NT2/D1 (cell line): ENCODE data around the gene GTSE1.

ENCODE experiments used
- DNase-seq: peaks from one replicate; pipeline ENCODE4 v3.0.0-alpha.2; 2011; ENCODE audit warnings: low read depth, low spot score
- H3K27me3 ChIP-seq: 2 replicates; pipeline ENCODE4 v1.6.0; 2011; ENCODE audit warnings: mild to moderate bottlenecking; ENCODE audit not compliant: insufficient read length, insufficient read depth
- H3K36me3 ChIP-seq: 2 replicates; pipeline ENCODE4 v1.6.1; 2011; ENCODE audit warnings: mild to moderate bottlenecking, low read length, mixed read lengths; ENCODE audit not compliant: insufficient read depth, insufficient read length
- H3K4me1 ChIP-seq: 2 replicates; pipeline ENCODE4 v1.5.1; 2011; ENCODE audit not compliant: insufficient read depth, insufficient read length
- H3K4me3 ChIP-seq: 2 replicates; pipeline ENCODE4 v1.5.1; 2011; ENCODE audit warnings: low read depth; ENCODE audit not compliant: insufficient read length
- H3K9ac ChIP-seq: 2 replicates; pipeline ENCODE4 v1.6.0; 2011; ENCODE audit warnings: low read depth; ENCODE audit not compliant: insufficient read length
- H3K9me3 ChIP-seq: 2 replicates; pipeline ENCODE4 v1.5.1; 2011; ENCODE audit warnings: mild to moderate bottlenecking, low read length; ENCODE audit not compliant: insufficient read depth
- SUZ12 ChIP-seq: IDR thresholded peaks from 2 replicates; pipeline ENCODE4 v1.6.1; 2011; ENCODE audit not compliant: insufficient read length, insufficient read depth; ENCODE audit errors: extremely low read depth
- YY1 ChIP-seq: IDR thresholded peaks from 2 replicates; pipeline ENCODE4 v1.6.1; 2011; ENCODE audit not compliant: insufficient read length, insufficient read depth
- ZNF274 ChIP-seq: IDR thresholded peaks from 2 replicates; pipeline ENCODE4 v1.6.1; 2011; ENCODE audit warnings: mild to moderate bottlenecking, low read depth, low read length

GTSE1 gene

DNA sequence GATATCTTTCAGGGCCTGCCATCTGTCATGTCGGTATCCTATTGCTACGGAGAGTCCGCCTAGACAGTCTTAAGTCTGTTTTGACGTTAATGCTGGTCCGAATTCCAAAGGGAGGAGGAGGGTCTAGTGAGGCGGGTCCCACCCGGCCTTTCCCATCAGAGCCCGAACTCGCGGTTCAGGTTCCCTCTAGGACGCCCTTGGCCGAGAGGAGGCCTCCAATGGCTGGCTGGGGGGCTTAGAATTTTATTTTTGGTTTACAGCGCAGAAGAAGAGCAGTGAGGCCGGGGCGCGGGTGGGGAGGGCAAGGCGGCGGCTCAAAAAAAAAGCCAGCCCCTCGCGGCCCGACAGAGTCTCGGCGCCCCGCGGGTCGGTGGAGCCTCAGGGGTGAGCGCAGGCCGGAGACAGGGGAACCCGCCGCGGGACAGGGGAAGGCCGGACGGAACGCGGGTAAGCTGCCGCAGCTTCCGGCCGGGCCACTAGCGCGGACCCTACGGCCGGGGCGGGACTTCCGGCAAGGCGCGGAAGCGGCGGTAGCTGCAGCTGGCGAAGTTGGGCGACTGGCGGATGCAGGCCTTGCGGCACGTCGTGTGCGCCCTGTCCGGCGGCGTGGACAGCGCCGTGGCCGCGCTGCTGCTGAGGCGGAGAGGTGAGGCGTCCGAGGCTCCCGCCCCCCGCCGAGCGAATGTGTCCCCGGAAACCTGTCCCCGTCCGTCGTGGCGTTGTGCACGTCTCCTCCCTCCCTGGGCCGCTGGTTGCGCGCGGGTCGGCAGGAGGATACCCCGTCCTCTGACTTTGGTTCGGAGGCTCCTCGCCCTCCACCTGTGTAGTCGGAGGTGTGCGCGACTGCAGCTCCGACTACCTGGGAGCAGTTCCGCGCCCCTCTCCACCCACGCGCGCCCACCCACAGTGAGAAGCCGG, 38.8 kb downstream of the GTSE1 start, which contains the start of gene TRMU:
Gene TRMU, plus strand, starts transcription at position 514 of the 918 bp plus-strand sequence. Its CDS starts 51 bp downstream, at position 565.
- Histone ChIP-seq H3K9me3 (no peaks in the 10 kb centered on the region), H3K36me3 (peaks cover 65% of the 10 kb centered on the region), H3K9ac (peak within 1 kb of the TSS; percentile 96), H3K4me3 (peak within 1 kb of the TSS; percentile 93), H3K27me3 (no peaks in the 10 kb centered on the region), H3K4me1 (no peaks in the 10 kb centered on the region)
- DNase-seq: peak; percentile 70
- TF ChIP-seq ZNF274 (no peak), SUZ12 (no peak), YY1 (no peak)

DNA sequence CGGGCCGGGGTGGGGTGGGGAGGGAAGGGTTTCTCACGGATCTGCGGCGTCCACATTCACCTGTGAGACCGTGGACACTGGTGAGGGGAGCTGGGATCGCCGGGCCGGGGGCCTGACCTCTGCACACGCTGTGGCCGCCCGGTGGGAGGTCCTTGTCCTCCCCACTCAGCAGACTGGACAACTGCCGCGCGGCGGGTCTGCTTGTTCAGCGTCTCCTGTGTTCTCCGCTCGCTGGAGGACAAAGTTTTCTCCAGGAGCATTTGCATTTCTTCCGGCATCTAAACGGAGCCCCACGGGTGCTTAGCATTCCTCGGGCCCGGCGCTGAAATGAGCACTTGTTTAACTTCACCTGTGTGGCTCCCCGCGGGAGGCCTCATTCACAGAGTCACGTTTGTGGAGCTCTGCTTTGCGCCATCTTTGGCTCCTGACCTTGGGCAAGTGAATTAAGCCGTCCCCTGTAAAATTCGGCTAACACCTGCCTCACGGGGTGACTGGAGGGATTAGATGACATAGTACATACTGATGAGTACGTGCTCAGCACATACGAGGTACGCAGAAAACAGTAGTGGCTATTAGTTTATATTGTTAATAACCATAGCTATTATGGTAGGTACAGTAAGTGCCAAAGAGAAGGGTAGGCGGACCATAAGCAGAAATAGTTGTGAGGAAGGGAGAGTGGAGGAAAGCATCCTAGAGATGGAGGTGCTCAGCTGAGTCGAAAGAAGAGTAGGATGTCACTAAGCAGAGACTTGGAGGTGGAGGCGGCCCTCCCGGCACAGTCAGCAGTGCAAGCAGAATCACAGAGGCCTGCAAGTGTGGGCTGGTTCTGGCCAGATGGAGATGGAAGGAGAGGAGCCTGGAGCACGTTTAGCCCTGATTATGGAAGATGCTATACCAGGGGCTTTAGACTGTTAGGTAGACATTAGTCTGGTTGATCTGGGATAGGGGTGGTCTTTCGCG, 39.7 kb downstream of the GTSE1 start:
- peaks cover 64% of the 10 kb centered on the region for H3K36me3 ChIP-seq
- peak overlapping the region; percentile 93 for H3K4me3 ChIP-seq
- no peaks in the 10 kb centered on the region for H3K9me3 ChIP-seq
- TF ChIP-seq ZNF274 (no peak), YY1 (no peak), SUZ12 (no peak)
- H3K4me1 ChIP-seq: no peaks in the 10 kb centered on the region
- DNase-seq: no peak
- no peaks in the 10 kb centered on the region for H3K27me3 ChIP-seq
- peak overlapping the region; percentile 96 for H3K9ac ChIP-seq

DNA sequence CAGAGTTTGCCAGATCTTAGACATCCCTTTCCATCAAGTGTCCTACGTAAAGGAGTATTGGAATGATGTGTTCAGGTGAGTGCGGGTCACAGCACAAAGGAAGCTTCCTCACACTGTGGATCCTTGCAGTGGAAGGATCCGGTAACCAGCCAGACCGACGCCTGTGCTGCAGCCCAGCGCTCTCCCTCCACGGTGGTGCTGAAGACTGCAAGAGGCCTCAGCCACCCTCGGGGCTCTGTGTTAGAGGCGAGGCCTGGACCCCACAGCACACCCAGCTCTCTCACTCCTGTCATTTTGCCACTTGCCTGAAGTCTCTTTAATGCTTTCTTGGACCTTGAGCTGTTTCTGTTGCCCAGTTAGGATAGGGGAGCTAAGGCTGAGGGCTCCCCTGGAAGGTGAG, 41.2 kb downstream of the GTSE1 start:
- no peak overlapping the region for H3K4me3 ChIP-seq
- no peaks in the 10 kb centered on the region for H3K4me1 ChIP-seq
- no peak for DNase-seq
- TF ChIP-seq SUZ12 (no peak), ZNF274 (no peak), YY1 (no peak)
- no peak overlapping the region for H3K9ac ChIP-seq
- peaks cover 64% of the 10 kb centered on the region for H3K36me3 ChIP-seq
- no peaks in the 10 kb centered on the region for H3K27me3 ChIP-seq
- no peaks in the 10 kb centered on the region for H3K9me3 ChIP-seq

DNA sequence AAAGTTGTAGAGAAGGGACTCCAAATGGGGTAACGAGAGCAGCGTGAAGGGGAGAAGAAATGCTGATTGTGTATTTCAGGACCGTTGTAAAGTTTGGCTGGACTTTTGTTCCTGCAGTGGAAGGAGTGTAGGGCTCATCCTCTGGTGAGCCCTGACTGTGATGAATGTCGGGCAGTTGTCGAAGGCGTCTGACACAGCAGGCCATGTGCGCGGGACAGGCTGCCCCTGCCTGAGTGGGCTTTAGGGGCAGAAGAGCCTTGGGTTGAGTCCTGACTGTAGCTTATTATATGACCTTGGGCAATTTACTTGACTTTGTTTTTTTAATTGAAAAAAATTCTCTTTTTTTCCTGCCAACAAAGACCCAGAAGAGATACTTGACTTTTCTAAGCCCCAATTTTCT, 42.0 kb downstream of the GTSE1 start:
- Histone ChIP-seq H3K9ac (no peak overlapping the region), H3K36me3 (peaks cover 63% of the 10 kb centered on the region), H3K9me3 (no peaks in the 10 kb centered on the region), H3K4me1 (no peaks in the 10 kb centered on the region), H3K4me3 (no peak overlapping the region), H3K27me3 (no peaks in the 10 kb centered on the region)
- DNase-seq: no peak
- TF ChIP-seq ZNF274 (no peak), SUZ12 (no peak), YY1 (no peak)

DNA sequence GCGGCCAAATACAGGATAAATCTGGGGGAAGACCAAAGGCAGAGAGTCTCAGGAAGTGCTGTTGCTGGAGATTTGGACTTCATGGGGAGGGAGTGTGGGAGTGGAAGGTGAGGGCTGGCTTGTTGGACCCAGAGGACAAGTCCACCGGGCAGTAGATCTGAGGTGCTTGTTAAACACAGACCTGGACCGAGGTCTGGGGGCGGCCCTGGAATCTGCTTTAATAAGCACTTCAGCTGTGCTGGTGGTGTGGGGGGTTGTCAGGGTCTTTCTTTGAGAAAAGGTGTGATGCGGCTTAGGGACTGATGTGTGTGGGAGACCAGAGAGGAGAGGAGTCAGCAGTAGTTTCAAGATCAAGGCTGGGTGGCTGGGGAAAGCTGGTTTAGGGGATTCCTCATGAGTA, 43.3 kb downstream of the GTSE1 start:
- H3K36me3 ChIP-seq: peaks cover 77% of the 10 kb centered on the region
- H3K4me3 ChIP-seq: no peak overlapping the region
- no peak for DNase-seq
- no peaks in the 10 kb centered on the region for H3K27me3 ChIP-seq
- H3K9ac ChIP-seq: no peak overlapping the region
- no peaks in the 10 kb centered on the region for H3K9me3 ChIP-seq
- TF ChIP-seq YY1 (no peak), SUZ12 (no peak), ZNF274 (no peak)
- no peaks in the 10 kb centered on the region for H3K4me1 ChIP-seq

DNA sequence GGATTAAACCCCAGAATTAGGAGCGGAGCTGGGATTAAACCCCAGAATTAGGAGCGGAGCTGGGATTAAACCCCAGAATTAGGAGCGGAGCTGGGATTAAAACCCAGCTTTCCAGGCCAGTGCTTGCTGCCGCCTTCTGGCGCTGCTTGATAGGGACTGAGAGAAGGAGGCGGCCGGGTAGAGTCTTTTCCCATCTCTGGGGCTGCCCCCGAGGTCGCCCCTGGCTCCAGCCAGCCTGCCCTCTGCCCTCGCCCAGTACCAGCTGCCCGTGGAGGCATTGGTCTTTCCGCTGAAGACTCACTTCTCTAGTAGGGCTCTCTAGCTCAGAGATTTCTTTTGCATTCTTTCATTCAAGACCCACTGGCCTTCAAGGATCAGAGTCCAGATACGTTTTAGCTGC, 44.0 kb downstream of the GTSE1 start:
- no peak overlapping the region for H3K9ac ChIP-seq
- H3K27me3 ChIP-seq: no peaks in the 10 kb centered on the region
- H3K4me1 ChIP-seq: no peaks in the 10 kb centered on the region
- H3K4me3 ChIP-seq: no peak overlapping the region
- H3K36me3 ChIP-seq: peaks cover 83% of the 10 kb centered on the region
- TF ChIP-seq SUZ12: no peak
- no peak for TF ChIP-seq YY1
- no peak for TF ChIP-seq ZNF274
- no peak for DNase-seq
- H3K9me3 ChIP-seq: no peaks in the 10 kb centered on the region
